Stomach smooth muscle (tissue), 2 donors: ENCODE measurements around the gene GPR176.

Experiments used
- H3K27ac ChIP-seq: one replicate; pipeline ENCODE4 v1.7.0; 2013; ENCODE audit warnings: mild to moderate bottlenecking, low read length, inconsistent platforms
- H3K27me3 ChIP-seq, 2 donors: one replicate each; pipeline ENCODE4 v1.7.0; 2013; ENCODE audit warnings: low read length in 2 of 2; ENCODE audit not compliant: insufficient read depth in 2 of 2, control insufficient read depth in 1 of 2
- H3K36me3 ChIP-seq, 2 donors: one replicate each; pipeline ENCODE4 v1.7.0; 2013; ENCODE audit warnings: low read length in 2 of 2; ENCODE audit not compliant: control insufficient read depth in 2 of 2, insufficient read depth in 2 of 2
- H3K4me1 ChIP-seq: one replicate; pipeline ENCODE4 v1.7.0; 2013; ENCODE audit warnings: low read length; ENCODE audit not compliant: control insufficient read depth, insufficient read depth
- H3K4me3 ChIP-seq, 2 donors: one replicate each; pipeline ENCODE4 v1.7.0; 2013; ENCODE audit warnings: low read length in 2 of 2
- H3K9ac ChIP-seq, 2 donors: one replicate each; pipeline ENCODE4 v1.7.0; 2013; ENCODE audit warnings: low read length in 2 of 2, mild to moderate bottlenecking in 1 of 2
- H3K9me3 ChIP-seq, 2 donors: one replicate each; pipeline ENCODE4 v1.7.0; 2013; ENCODE audit warnings: low read length in 2 of 2; ENCODE audit not compliant: control insufficient read depth in 2 of 2
- donor health status: healthy.
- donor health status: Pancreatic carcinoma.

The GPR176 gene

GRCh38 chr15:39880718-39881387 lies 39.2 kb downstream of the GPR176 start:
- no peaks in the 10 kb centered on the region for H3K36me3 ChIP-seq
- no peaks in the 10 kb centered on the region for H3K4me1 ChIP-seq
- H3K27ac ChIP-seq: no peak overlapping the region
- no peaks in the 10 kb centered on the region for H3K27me3 ChIP-seq
- H3K9me3 ChIP-seq: no peaks in the 10 kb centered on the region
- no peak overlapping the region for H3K4me3 ChIP-seq
- H3K9ac ChIP-seq: no peak overlapping the region

GRCh38 chr15:39878406-39878785 lies 41.7 kb downstream of the GPR176 start:
- no peaks in the 10 kb centered on the region for H3K9me3 ChIP-seq

GRCh38 chr15:39874890-39875549 lies 45.0 kb downstream of the GPR176 start:
- H3K9me3 ChIP-seq: no peaks in the 10 kb centered on the region
- no peaks in the 10 kb centered on the region for H3K36me3 ChIP-seq
- H3K27me3 ChIP-seq: no peaks in the 10 kb centered on the region
- no peaks in the 10 kb centered on the region for H3K4me1 ChIP-seq
- H3K9ac ChIP-seq: no peak overlapping the region
- H3K27ac ChIP-seq: no peak overlapping the region
- H3K4me3 ChIP-seq: no peak overlapping the region

More at GRCh38 chr15:39878406-39878785, 41.7 kb downstream of the GPR176 start:
- Histone ChIP-seq H3K4me1 (no peaks in the 10 kb centered on the region), H3K27ac (no peak overlapping the region), H3K27me3 (no peaks in the 10 kb centered on the region), H3K4me3 (no peak overlapping the region), H3K36me3 (no peaks in the 10 kb centered on the region), H3K9ac (no peak overlapping the region)

- Histone ChIP-seq H3K36me3 (no peaks in the 10 kb centered on the region), H3K4me1 (no peaks in the 10 kb centered on the region), H3K27me3 (no peaks in the 10 kb centered on the region), H3K27ac (no peak overlapping the region), H3K9me3 (no peaks in the 10 kb centered on the region), H3K4me3 (no peak overlapping the region), H3K9ac (no peak overlapping the region)
These were observed 46.1 kb downstream of the GPR176 start for GRCh38 chr15:39873978-39874377.

- Histone ChIP-seq H3K9ac (no peak overlapping the region), H3K9me3 (no peaks in the 10 kb centered on the region), H3K36me3 (no peaks in the 10 kb centered on the region), H3K27me3 (no peaks in the 10 kb centered on the region), H3K27ac (no peak overlapping the region), H3K4me3 (no peak overlapping the region), H3K4me1 (no peaks in the 10 kb centered on the region)
These were observed 49.5 kb downstream of the GPR176 start for GRCh38 chr15:39870537-39870936.

GRCh38 chr15:39869858-39870515 lies 50.1 kb downstream of the GPR176 start:
- Histone ChIP-seq H3K4me3 (no peak overlapping the region), H3K4me1 (no peaks in the 10 kb centered on the region), H3K36me3 (no peaks in the 10 kb centered on the region), H3K9ac (no peak overlapping the region), H3K27me3 (no peaks in the 10 kb centered on the region), H3K27ac (no peak overlapping the region), H3K9me3 (no peaks in the 10 kb centered on the region)

GRCh38 chr15:39869254-39869653 lies 50.8 kb downstream of the GPR176 start:
- H3K4me3 ChIP-seq: no peak overlapping the region
- no peaks in the 10 kb centered on the region for H3K27me3 ChIP-seq

GRCh38 chr15:39868396-39868795 lies 51.7 kb downstream of the GPR176 start:
- Histone ChIP-seq H3K36me3 (no peaks in the 10 kb centered on the region), H3K9ac (no peak overlapping the region), H3K4me3 (no peak overlapping the region), H3K4me1 (no peaks in the 10 kb centered on the region), H3K9me3 (no peaks in the 10 kb centered on the region), H3K27ac (no peak overlapping the region), H3K27me3 (no peaks in the 10 kb centered on the region)

More at GRCh38 chr15:39869254-39869653, 50.8 kb downstream of the GPR176 start:
- no peak overlapping the region for H3K9ac ChIP-seq
- H3K27ac ChIP-seq: no peak overlapping the region
- no peaks in the 10 kb centered on the region for H3K9me3 ChIP-seq
- H3K4me1 ChIP-seq: no peaks in the 10 kb centered on the region
- no peaks in the 10 kb centered on the region for H3K36me3 ChIP-seq

- Histone ChIP-seq H3K9ac (no peak overlapping the region), H3K4me1 (no peaks in the 10 kb centered on the region), H3K9me3 (no peaks in the 10 kb centered on the region), H3K4me3 (no peak overlapping the region), H3K36me3 (no peaks in the 10 kb centered on the region), H3K27ac (no peak overlapping the region), H3K27me3 (no peaks in the 10 kb centered on the region)
These were observed 56.0 kb downstream of the GPR176 start for GRCh38 chr15:39864116-39864515.

- Histone ChIP-seq H3K9ac (no peak overlapping the region), H3K27me3 (no peaks in the 10 kb centered on the region), H3K4me3 (no peak overlapping the region), H3K36me3 (no peaks in the 10 kb centered on the region), H3K4me1 (no peaks in the 10 kb centered on the region), H3K27ac (no peak overlapping the region), H3K9me3 (no peaks in the 10 kb centered on the region)
These were observed 59.2 kb downstream of the GPR176 start for GRCh38 chr15:39860871-39861270.

GRCh38 chr15:39860200-39860599 lies 59.9 kb downstream of the GPR176 start:
- Histone ChIP-seq H3K9me3 (no peaks in the 10 kb centered on the region), H3K27me3 (no peaks in the 10 kb centered on the region), H3K36me3 (no peaks in the 10 kb centered on the region), H3K4me1 (no peaks in the 10 kb centered on the region), H3K27ac (no peak overlapping the region), H3K4me3 (no peak overlapping the region), H3K9ac (no peak overlapping the region)
